ENCODE data around the gene MRPL49. TPM values are rescaled to one million over a fixed set of nuclear protein-coding genes. Genes with fewer than 3 reads are reported as not detected.

The MRPL49 gene
- total RNA-seq, 3 donors from 2014 or later: 102 to 110 (median 104) TPM

GRCh38 chr11:65090628-65091027 is 31.5 kb upstream of the MRPL49 start:
- Mint-ChIP-seq H3K4me3 (no peak overlapping the region), H3K4me1 (ENCODE audit: low read depth) (peaks cover 5% of the 10 kb centered on the region), H3K9me3 (no peaks in the 10 kb centered on the region), H3K36me3 (ENCODE audit: insufficient read depth) (peaks cover 21% of the 10 kb centered on the region), H3K27me3 (ENCODE audit: low read depth) (no peaks in the 10 kb centered on the region)
- DNase-seq: no peak
- no peak for ATAC-seq

DNA sequence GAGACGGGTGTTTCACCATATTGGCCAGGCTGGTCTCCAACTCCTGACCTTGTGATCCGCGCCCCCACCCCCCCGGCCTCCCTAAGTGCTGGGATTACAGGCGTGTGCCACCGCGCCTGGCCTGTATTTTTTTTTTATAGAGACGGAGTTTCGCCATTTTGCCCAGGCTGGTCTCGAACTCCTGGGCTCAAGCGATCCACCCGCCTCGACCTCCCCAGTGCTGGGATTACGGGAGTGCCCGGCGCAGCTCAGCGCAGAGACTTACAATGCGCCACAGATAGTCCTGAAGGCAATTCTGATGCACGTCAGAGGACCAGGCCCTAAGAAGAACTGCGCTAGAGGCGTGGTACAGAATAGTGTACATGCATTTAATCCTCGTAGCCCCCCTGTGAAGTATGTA is 26.7 kb upstream of the MRPL49 start:
- no peaks in the 10 kb centered on the region for H3K27me3 Mint-ChIP-seq (ENCODE audit: low read depth)
- no peak for DNase-seq
- H3K9me3 Mint-ChIP-seq: no peaks in the 10 kb centered on the region
- peaks cover 5% of the 10 kb centered on the region for H3K36me3 Mint-ChIP-seq (ENCODE audit: insufficient read depth)
- peak overlapping the region; percentile 92 for H3K4me3 Mint-ChIP-seq
- no peak for ATAC-seq
- H3K4me1 Mint-ChIP-seq (ENCODE audit: low read depth): peaks cover 15% of the 10 kb centered on the region

GRCh38 chr11:65095974-65096806 is 25.9 kb upstream of the MRPL49 start, which contains the start of gene VPS51:
Gene VPS51, plus strand, starts transcription at chr11:65096214. Its CDS starts 37 bp downstream, at chr11:65096251.
- H3K4me3 Mint-ChIP-seq: peak within 1 kb of the TSS; percentile 92
- H3K27me3 Mint-ChIP-seq (ENCODE audit: low read depth): no peaks in the 10 kb centered on the region
- peaks cover 7% of the 10 kb centered on the region for H3K36me3 Mint-ChIP-seq (ENCODE audit: insufficient read depth)
- ATAC-seq (peak; percentile 93 to 95), DNase-seq (peak; percentile 80)
- no peaks in the 10 kb centered on the region for H3K9me3 Mint-ChIP-seq
- H3K4me1 Mint-ChIP-seq (ENCODE audit: low read depth): peaks cover 15% of the 10 kb centered on the region

GRCh38 chr11:65096926-65097325 is 25.2 kb upstream of the MRPL49 start:
- H3K9me3 Mint-ChIP-seq: no peaks in the 10 kb centered on the region
- DNase-seq (no peak), ATAC-seq (no peak)
- peaks cover 7% of the 10 kb centered on the region for H3K36me3 Mint-ChIP-seq (ENCODE audit: insufficient read depth)
- H3K27me3 Mint-ChIP-seq (ENCODE audit: low read depth): no peaks in the 10 kb centered on the region
- H3K4me3 Mint-ChIP-seq: peak overlapping the region; percentile 92
- peaks cover 15% of the 10 kb centered on the region for H3K4me1 Mint-ChIP-seq (ENCODE audit: low read depth)

DNA sequence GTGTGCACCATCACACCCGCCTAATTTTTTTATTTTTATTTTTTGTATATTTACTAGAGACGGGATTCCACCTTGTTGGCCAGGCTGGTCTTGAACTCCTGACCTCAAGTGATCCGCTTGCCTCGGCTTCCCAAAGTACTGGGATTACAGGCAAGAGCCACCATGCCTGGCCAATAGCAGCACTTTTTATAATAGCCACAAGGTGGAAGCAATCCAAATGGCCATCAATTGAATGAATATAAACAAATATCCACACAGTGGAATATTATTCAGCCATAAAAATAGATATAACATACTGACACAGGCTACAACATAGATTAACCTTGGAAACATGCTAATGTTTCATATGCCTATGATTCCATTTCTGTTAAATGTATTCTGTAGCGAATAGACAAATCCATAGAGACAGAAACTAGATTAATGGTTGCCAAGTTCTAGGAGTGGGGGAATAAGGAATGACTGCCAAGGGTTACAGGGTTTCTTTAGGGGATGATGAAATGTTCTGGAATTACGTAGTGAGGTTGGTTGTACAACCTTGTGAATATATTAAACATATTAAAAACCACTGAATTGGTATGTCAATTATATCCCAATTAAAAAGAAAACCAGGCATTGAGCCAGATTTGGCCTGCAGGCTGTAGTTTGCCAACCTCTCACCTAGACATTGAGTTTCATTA is 21.3 kb upstream of the MRPL49 start:
- Mint-ChIP-seq H3K27me3 (ENCODE audit: low read depth) (no peaks in the 10 kb centered on the region), H3K9me3 (no peaks in the 10 kb centered on the region), H3K4me1 (ENCODE audit: low read depth) (peaks cover 15% of the 10 kb centered on the region), H3K36me3 (ENCODE audit: insufficient read depth) (peaks cover 14% of the 10 kb centered on the region), H3K4me3 (no peak overlapping the region)
- DNase-seq: no peak
- no peak for ATAC-seq

DNA sequence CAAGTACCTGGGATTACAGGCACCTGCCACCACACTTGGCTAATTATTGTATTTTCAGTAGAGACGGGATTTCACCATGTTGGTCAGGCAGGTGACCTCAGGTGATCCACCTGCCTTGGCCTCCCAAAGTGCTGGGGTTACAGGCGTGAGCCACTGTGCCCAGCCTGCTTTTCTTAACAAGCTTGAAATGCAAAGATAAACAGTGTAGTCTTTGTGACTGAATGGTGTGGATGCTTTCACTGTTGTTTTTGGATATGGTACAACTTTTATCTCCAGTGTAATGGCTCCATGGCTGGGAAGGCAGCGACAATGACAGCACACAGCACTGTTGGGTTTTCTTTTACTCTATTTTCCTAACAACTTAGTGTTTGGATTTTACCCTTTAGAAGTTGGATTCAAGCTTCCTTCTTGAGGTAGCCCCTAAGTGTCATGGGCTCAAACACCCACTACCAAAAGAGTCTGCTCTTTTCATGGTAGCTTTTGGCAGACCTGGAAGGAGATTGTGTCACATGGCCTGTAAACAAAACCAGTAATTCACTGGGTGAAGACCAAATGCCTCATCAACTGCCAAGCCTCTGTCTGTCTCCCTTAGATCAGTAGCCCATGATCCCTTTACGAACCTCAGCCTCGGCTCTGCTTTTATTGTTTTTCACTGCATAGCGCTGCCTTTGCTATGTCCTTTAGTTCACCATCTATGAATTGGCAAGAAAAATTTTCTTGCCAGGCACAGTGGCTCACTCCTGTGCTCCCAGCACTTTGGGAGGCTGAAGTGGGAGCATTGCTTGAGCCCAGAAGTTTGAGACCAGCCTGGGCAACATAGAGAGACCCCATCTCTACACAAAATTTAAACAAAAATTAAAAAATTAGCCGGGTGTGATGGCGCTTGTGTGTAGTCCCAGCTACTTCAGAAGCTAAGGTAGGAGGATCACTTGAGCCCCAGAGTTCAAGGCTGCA is 19.7 kb upstream of the MRPL49 start:
- ATAC-seq (no peak), DNase-seq (no peak)
- H3K9me3 Mint-ChIP-seq: no peaks in the 10 kb centered on the region
- H3K4me1 Mint-ChIP-seq (ENCODE audit: low read depth): peaks cover 15% of the 10 kb centered on the region
- H3K27me3 Mint-ChIP-seq (ENCODE audit: low read depth): no peaks in the 10 kb centered on the region
- H3K4me3 Mint-ChIP-seq: no peak overlapping the region
- H3K36me3 Mint-ChIP-seq (ENCODE audit: insufficient read depth): peaks cover 21% of the 10 kb centered on the region

- no peak overlapping the region for H3K4me3 Mint-ChIP-seq
- peaks cover 10% of the 10 kb centered on the region for H3K4me1 Mint-ChIP-seq (ENCODE audit: low read depth)
- H3K27me3 Mint-ChIP-seq (ENCODE audit: low read depth): no peaks in the 10 kb centered on the region
- H3K36me3 Mint-ChIP-seq (ENCODE audit: insufficient read depth): peaks cover 20% of the 10 kb centered on the region
- H3K9me3 Mint-ChIP-seq: no peaks in the 10 kb centered on the region
- ATAC-seq (no peak), DNase-seq (no peak)
Measured at GRCh38 chr11:65103476-65103875, 18.6 kb upstream of the MRPL49 start.

GRCh38 chr11:65104628-65105027 is 17.5 kb upstream of the MRPL49 start:
- H3K4me3 Mint-ChIP-seq: no peak overlapping the region
- H3K4me1 Mint-ChIP-seq (ENCODE audit: low read depth): peaks cover 8% of the 10 kb centered on the region
- no peaks in the 10 kb centered on the region for H3K9me3 Mint-ChIP-seq
- DNase-seq (no peak), ATAC-seq (no peak)
- H3K36me3 Mint-ChIP-seq (ENCODE audit: insufficient read depth): peaks cover 16% of the 10 kb centered on the region
- H3K27me3 Mint-ChIP-seq (ENCODE audit: low read depth): no peaks in the 10 kb centered on the region

DNA sequence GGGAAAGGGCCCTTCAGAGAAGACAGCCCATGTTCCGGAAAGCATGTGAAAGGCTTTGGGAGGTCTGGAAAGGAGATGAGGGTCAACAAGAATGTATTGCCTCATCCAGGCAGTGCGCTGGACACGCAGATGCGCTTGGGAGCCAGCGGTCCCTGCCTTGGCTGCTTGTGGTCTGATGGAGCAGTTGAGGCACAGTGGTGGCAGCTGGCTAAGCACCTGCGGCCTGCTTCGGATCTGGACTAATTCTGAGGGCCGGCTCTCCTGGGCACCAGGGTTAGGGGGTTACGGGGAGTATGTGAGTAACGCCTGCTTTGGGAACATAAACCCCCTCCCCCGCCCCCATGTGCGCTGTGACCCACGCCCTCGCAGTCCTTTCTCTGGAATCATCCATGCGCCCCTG is 15.0 kb upstream of the MRPL49 start:
- Mint-ChIP-seq H3K4me1 (ENCODE audit: low read depth) (peaks cover 29% of the 10 kb centered on the region), H3K36me3 (ENCODE audit: insufficient read depth) (peaks cover 17% of the 10 kb centered on the region), H3K27me3 (ENCODE audit: low read depth) (no peaks in the 10 kb centered on the region), H3K9me3 (no peaks in the 10 kb centered on the region), H3K4me3 (no peak overlapping the region)
- ATAC-seq (no peak), DNase-seq (no peak)

GRCh38 chr11:65107751-65108468 is 14.2 kb upstream of the MRPL49 start:
- Mint-ChIP-seq H3K27me3 (ENCODE audit: low read depth) (no peaks in the 10 kb centered on the region), H3K4me1 (ENCODE audit: low read depth) (peaks cover 30% of the 10 kb centered on the region), H3K9me3 (no peaks in the 10 kb centered on the region), H3K4me3 (no peak overlapping the region), H3K36me3 (ENCODE audit: insufficient read depth) (peaks cover 17% of the 10 kb centered on the region)
- no peak for ATAC-seq
- DNase-seq: no peak

- H3K4me3 Mint-ChIP-seq: no peak overlapping the region
- peaks cover 34% of the 10 kb centered on the region for H3K4me1 Mint-ChIP-seq (ENCODE audit: low read depth)
- H3K27me3 Mint-ChIP-seq (ENCODE audit: low read depth): no peaks in the 10 kb centered on the region
- no peaks in the 10 kb centered on the region for H3K9me3 Mint-ChIP-seq
- peaks cover 17% of the 10 kb centered on the region for H3K36me3 Mint-ChIP-seq (ENCODE audit: insufficient read depth)
- DNase-seq (no peak), ATAC-seq (no peak)
Measured at GRCh38 chr11:65108469-65109123, 13.5 kb upstream of the MRPL49 start.

DNA sequence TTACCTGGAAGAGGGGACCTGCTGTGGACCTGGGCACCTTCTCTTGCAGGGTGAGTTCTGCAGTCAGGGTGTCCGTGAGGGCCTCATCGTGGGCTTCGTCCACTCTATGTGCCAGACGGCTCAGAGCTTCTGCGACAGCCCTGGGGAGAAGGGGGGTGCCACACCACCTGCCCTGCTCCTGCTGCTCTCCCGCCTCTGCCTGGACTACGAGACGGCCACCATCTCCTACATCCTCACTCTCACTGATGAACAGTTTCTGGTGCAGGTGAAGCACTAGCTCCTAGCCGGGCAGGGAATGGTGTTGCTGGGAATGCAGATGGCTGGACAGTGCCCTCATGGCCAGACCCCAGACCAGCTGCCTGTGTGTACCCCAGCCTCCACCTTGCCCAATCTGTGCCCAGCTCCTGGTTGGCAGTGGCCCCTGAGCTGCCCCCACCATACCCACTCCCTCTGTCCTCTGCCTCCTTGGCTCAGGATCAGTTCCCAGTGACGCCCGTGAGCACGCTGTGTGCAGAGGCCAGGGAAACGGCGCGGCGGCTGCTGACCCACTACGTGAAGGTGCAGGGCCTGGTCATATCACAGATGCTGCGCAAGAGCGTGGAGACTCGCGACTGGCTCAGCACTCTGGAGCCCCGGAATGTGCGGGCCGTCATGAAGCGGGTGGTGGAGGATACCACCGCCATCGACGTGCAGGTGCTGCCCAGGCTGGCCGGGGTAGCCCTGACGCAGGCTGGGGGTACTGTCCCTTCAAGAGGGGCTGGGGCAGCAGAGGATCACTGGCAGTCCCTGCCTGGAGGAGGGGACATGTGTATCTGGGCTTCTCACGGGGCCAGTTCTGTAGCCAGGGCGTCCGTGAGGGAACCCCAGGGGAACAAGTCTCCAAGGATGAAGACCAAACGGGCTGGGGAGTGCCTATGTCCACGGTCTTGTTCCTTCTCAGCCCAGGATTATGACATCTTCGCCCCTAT is 12.6 kb upstream of the MRPL49 start:
- peaks cover 17% of the 10 kb centered on the region for H3K36me3 Mint-ChIP-seq (ENCODE audit: insufficient read depth)
- H3K4me3 Mint-ChIP-seq: no peak overlapping the region
- no peak for DNase-seq
- no peaks in the 10 kb centered on the region for H3K9me3 Mint-ChIP-seq
- ATAC-seq: no peak
- peaks cover 41% of the 10 kb centered on the region for H3K4me1 Mint-ChIP-seq (ENCODE audit: low read depth)
- no peaks in the 10 kb centered on the region for H3K27me3 Mint-ChIP-seq (ENCODE audit: low read depth)

All from activated T-cell treated with anti-CD3 and anti-CD28 coated beads, Interleukin-2, amount 50 U/mL, for 4 hours (primary cell).